GM18520 (cell line): Measurements from ENCODE around the gene ANGPTL8.

ENCODE experiments used
- ATAC-seq: cut with Tn5 transposase; IDR thresholded peaks from one replicate; pipeline ENCODE4 v1.9.1; 2021; ENCODE audit not compliant: unreplicated experiment

Gene ANGPTL8

GRCh38 chr19:11236324-11237301 lies 2.8 kb upstream of the ANGPTL8 start:
- ATAC-seq: no peak

DNA sequence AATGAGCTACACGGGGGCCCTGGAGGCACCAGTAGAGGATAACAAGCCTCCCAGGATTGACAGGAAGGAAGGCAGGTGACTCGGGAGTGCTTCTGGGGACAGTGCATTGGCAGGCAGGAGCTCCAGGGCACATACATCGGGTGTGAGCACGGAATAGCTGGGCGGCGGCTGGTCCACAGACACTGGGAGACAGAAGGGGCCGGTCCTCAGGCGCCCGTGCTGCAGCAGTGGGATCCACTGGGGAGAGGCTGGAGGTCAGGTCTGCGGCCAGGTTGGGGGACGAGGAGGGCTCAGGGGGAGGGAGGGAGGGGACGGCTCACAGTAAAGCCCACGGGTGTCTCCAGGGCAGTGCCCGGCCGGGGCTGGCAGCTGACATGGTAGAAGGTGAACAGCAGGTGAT lies 2.1 kb upstream of the ANGPTL8 start:
- ATAC-seq: no peak

- ATAC-seq: no peak
Observed at GRCh38 chr19:11238041-11238440, 1.4 kb upstream of the ANGPTL8 start.

GRCh38 chr19:11238781-11239376 lies 540 bp upstream of the ANGPTL8 start:
- no peak for ATAC-seq

- no peak for ATAC-seq
Observed at GRCh38 chr19:11240008-11240444, 607 bp downstream of the ANGPTL8 start.

GRCh38 chr19:11242025-11242424 lies 2.6 kb downstream of the ANGPTL8 start:
- ATAC-seq: no peak

DNA sequence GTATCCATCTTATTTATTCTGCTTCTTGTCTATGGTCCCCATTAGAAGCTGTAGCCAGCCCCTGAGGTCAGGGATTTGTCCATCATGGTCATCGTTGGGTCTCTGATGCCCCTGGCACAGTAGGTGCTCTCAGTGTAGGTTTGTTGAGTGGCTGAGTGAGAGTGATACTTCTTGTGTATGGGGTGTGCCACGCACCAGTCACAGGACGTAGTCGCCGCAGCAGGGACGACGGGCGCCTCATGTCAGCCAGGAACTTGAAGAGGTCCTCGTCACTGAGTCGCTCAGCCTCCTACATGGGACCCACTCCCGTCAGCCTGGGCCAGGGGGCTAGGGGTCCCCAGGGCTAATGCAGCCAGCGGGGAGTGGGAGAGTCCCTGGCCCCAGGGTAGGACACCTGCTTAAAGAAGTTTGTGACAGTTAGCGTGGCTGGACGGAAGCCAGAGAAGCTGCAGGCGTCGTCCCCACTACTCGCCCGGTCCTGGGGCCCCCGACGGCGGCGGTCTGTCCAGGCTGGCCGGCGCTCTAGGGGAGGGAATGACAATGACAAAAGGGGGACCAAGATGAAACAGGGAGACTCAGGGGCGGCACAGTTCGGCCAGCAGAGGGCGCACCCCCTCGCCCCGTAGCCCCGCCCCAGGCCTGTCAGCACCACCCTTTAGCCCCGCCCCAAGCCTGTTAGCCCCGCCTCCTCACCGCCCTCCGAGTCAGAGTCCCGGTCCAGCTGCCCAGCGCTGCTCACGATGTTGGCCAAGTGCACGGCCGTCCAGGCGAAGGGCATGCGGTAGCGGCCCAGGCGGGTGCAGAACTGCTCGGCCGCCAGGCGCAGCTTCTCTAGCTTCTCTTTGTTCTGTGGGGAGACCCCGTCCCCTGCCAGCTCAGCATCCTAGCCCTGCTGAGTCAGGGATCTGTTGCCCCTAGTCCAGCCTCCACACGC lies 3.7 kb downstream of the ANGPTL8 start:
- ATAC-seq: no peak

DNA sequence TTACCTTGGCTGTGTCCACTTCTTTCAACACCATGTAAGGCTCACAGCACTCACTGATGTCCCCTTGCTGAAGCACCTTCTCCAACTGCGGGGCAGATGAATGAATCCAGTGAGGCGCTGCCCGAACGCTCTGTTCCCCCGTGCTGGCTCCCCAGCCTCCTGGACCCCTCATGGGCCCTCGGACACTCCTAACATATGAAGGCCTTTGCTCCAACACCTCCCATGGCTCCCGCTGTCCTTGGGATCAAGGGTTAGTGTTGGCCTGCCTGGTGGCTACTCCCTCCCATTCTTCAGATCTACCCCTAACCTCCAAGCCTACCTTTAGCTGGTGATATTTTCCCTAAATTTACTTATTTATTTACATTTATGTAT lies 4.4 kb downstream of the ANGPTL8 start:
- ATAC-seq: no peak

- no peak for ATAC-seq
Observed at GRCh38 chr19:11244846-11245589, 5.6 kb downstream of the ANGPTL8 start.

- no peak for ATAC-seq
Observed at GRCh38 chr19:11246941-11247340, 7.5 kb downstream of the ANGPTL8 start.

DNA sequence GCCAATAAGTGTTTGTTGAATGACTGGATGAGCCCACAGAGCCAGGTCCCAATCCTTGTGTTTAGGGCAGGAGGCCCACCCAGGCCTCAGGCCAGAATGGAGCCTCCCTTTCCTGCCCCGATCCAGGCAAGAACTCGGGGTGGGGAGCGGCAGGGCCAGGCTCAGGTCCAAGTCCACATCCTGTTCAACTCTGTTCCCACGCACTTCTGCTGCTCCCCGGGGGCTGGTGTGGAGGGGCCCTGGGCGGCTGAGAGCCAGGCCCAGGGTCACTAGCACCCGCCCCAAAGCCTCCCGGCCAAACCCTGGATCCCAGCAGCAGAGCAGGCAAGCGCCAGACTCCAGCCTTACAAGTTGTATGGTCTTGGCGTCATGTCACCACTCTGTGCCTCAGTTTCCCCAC lies 8.0 kb downstream of the ANGPTL8 start:
- no peak for ATAC-seq

DNA sequence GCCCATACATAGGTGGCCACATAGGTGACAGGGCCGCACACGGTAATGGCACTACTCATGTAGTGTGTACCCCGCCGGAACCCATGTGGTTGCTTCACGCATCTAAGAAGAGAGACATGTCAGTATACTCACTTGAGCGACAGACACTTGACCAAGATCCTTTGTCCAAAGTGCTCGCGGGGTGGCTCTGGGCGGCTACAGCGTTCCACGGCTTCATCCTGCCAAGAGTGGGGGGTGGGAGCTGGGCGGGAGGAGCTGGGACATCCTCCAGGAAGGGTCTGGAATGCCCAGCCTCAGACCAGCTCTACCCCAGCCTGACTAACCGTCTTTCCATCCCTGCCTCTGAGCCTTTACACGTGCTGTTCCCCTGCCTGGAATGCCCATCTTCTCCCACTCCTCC lies 8.5 kb downstream of the ANGPTL8 start:
- no peak for ATAC-seq

- no peak for ATAC-seq
Observed at GRCh38 chr19:11248852-11249251, 9.4 kb downstream of the ANGPTL8 start.

DNA sequence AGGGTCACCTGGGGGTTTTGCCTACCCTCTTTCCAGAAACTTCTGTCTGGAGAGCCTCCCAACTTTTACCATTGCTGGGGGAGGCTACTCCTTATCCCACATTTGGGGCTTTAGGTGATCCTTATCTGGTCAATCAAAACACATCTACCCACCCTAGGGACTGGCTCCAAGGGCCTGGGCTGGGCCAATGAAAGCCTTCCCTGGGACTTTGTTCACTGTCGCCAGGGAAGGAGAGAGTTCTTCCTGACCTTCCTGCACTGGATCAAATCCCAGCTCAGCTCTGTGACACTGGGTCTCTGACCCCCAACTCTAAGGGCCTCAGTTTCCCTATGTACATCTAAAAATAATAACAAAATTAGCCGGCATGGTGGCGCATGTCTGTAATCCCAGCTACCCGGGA lies 11.8 kb downstream of the ANGPTL8 start:
- ATAC-seq: no peak

- ATAC-seq: no peak
Observed at GRCh38 chr19:11251650-11252314, 12.4 kb downstream of the ANGPTL8 start.

GRCh38 chr19:11252665-11253355 lies 13.4 kb downstream of the ANGPTL8 start:
- ATAC-seq: no peak

DNA sequence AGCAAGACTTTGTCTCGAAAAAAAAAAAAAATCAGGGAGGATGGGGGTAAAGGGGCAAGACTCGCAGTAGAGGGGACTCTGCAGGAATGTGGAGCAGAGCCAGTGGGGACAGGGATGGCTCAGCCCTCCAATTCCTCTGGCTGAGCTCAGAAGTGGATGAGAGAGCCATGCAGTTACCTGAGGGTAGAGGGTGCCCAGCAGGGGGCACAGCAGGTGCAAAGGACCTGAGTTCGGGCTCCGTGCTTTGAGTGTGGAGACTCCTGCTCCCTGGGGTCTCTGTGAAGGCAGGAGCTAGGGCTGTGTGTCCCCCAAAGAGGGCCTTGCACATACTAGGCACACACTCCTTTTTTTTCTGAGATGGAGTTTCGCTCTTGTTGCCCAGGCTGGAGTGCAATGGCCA lies 15.2 kb downstream of the ANGPTL8 start:
- ATAC-seq: no peak

GRCh38 chr19:11256189-11256588 lies 16.8 kb downstream of the ANGPTL8 start:
- ATAC-seq: no peak

GRCh38 chr19:11257846-11258380 lies 18.5 kb downstream of the ANGPTL8 start:
- no peak for ATAC-seq
